Inflammatory macrophage (primary cell): ENCODE data around the gene STPG4.
A peak's percentile ranks its signal among the peaks of the same experiment; 100 is the strongest.

Experiments
- DNase-seq, 2 donors: peaks; one replicate each; pipeline ENCODE4 v3.0.0-alpha.2; 2020 to 2022

Gene STPG4

GRCh38 chr2:47052847-47053246, 102.3 kb downstream of the STPG4 start:
- no peak for DNase-seq

GRCh38 chr2:47051562-47051961, 103.5 kb downstream of the STPG4 start:
- DNase-seq: no peak

GRCh38 chr2:47050762-47051161, 104.3 kb downstream of the STPG4 start:
- no peak for DNase-seq

GRCh38 chr2:47050021-47050760, 104.9 kb downstream of the STPG4 start:
- DNase-seq: no peak

- no peak for DNase-seq
These were observed 105.6 kb downstream of the STPG4 start for GRCh38 chr2:47049502-47049901.

- DNase-seq: no peak
These were observed 106.2 kb downstream of the STPG4 start for GRCh38 chr2:47048801-47049480.

GRCh38 chr2:47046271-47046670, 108.8 kb downstream of the STPG4 start:
- DNase-seq: no peak

GRCh38 chr2:47043891-47044239, 111.2 kb downstream of the STPG4 start:
- no peak for DNase-seq

- DNase-seq: no peak
These were observed 111.8 kb downstream of the STPG4 start for GRCh38 chr2:47043142-47043890.

GRCh38 chr2:47041891-47042684, 113.0 kb downstream of the STPG4 start:
- DNase-seq: no peak

GRCh38 chr2:47041063-47041462, 114.0 kb downstream of the STPG4 start:
- no peak for DNase-seq

- no peak for DNase-seq
These were observed 114.5 kb downstream of the STPG4 start for GRCh38 chr2:47040651-47041050.

GRCh38 chr2:47039913-47040562, 115.1 kb downstream of the STPG4 start:
- DNase-seq: peak in 1 of 2 donors; percentile 42

- DNase-seq: no peak
These were observed 115.6 kb downstream of the STPG4 start for GRCh38 chr2:47039489-47039870.

- DNase-seq: peak; percentile 38 to 68
These were observed 116.2 kb downstream of the STPG4 start for GRCh38 chr2:47038656-47039488.

- DNase-seq: no peak
These were observed 117.4 kb downstream of the STPG4 start for GRCh38 chr2:47037678-47038077.
